GM21423 (cell line): ENCODE results near the gene FAM131C.

Source experiments
- ATAC-seq: cut with Tn5 transposase; IDR thresholded peaks from one replicate; pipeline ENCODE4 v1.9.1; 2021; ENCODE audit warnings: mild to moderate bottlenecking, moderate library complexity; ENCODE audit not compliant: unreplicated experiment

The FAM131C gene

GRCh38 chr1:16073490-16074119 lies at the start of gene FAM131C:
Gene FAM131C (minus strand): TSS chr1:16073651. CDS start chr1:16073442, 209 bp downstream.
- ATAC-seq, result no peak

GRCh38 chr1:16122916-16123315 lies 49.5 kb upstream of the FAM131C start:
- no peak for ATAC-seq

- ATAC-seq, result no peak
Observed at GRCh38 chr1:16122350-16122881, 49.0 kb upstream of the FAM131C start.

GRCh38 chr1:16120940-16121410 lies 47.5 kb upstream of the FAM131C start:
- ATAC-seq, result no peak

GRCh38 chr1:16120407-16120806 lies 47.0 kb upstream of the FAM131C start:
- no peak for ATAC-seq

- ATAC-seq, result no peak
Observed at GRCh38 chr1:16119926-16120325, 46.5 kb upstream of the FAM131C start.

- no peak for ATAC-seq
Observed at GRCh38 chr1:16119504-16119903, 46.1 kb upstream of the FAM131C start.

- no peak for ATAC-seq
Observed at GRCh38 chr1:16118706-16119105, 45.3 kb upstream of the FAM131C start.

GRCh38 chr1:16117936-16118335 lies 44.5 kb upstream of the FAM131C start:
- no peak for ATAC-seq

GRCh38 chr1:16117369-16117768 lies 43.9 kb upstream of the FAM131C start:
- ATAC-seq, result no peak

- no peak for ATAC-seq
Observed at GRCh38 chr1:16116625-16117024, 43.2 kb upstream of the FAM131C start.

GRCh38 chr1:16116002-16116401 lies 42.6 kb upstream of the FAM131C start:
- no peak for ATAC-seq

- no peak for ATAC-seq
Observed at GRCh38 chr1:16115468-16115983, 42.1 kb upstream of the FAM131C start.

GRCh38 chr1:16114527-16115467 lies 41.3 kb upstream of the FAM131C start:
- ATAC-seq, result no peak

- no peak for ATAC-seq
Observed at GRCh38 chr1:16112596-16113555, 39.4 kb upstream of the FAM131C start.

GRCh38 chr1:16111771-16112595 lies 38.5 kb upstream of the FAM131C start:
- ATAC-seq, result no peak

- no peak for ATAC-seq
Observed at GRCh38 chr1:16110884-16111283, 37.4 kb upstream of the FAM131C start.

GRCh38 chr1:16110456-16110855 lies 37.0 kb upstream of the FAM131C start:
- ATAC-seq, result no peak

GRCh38 chr1:16109571-16109970 lies 36.1 kb upstream of the FAM131C start:
- ATAC-seq, result no peak
